Activated naive CD8-positive, alpha-beta T cell treated with anti-CD3 and anti-CD28 coated beads, Interleukin-2, amount 50 U/mL, for 16 hours (primary cell): ENCODE results near the gene HRH1.
"Not testable (repeated sequence)": the region's sequence is repeated elsewhere in the genome, so short reads cannot be mapped to it uniquely, and the experiment has no call there.

Experiments used
- DNase-seq: peaks from one replicate; pipeline ENCODE4 v3.0.0-alpha.2; 2020; ENCODE audit warnings: low read depth, low spot score

The HRH1 gene

GRCh38 chr3:11239796-11240195, 85.5 kb downstream of the HRH1 start:
- DNase-seq = no peak

DNA sequence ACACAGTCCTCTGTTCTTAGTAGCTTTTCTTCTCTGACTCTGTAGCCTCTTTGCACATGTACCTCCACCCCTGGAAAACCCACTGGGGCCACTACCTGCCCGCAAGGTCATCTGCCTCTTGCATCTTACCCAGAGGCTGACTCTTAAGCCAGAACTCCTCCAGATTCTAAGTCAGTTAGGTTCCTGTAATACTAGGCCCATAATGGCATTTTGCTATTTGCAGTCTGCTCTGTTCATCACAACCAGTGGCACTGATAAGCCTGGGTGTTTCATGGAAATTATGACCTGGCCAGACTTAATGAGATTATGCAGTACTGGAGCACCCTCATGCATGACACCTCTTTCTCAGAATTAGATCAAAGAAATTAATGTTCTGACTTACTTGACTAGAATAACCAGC, 86.2 kb downstream of the HRH1 start:
- DNase-seq = peak; percentile 4

DNA sequence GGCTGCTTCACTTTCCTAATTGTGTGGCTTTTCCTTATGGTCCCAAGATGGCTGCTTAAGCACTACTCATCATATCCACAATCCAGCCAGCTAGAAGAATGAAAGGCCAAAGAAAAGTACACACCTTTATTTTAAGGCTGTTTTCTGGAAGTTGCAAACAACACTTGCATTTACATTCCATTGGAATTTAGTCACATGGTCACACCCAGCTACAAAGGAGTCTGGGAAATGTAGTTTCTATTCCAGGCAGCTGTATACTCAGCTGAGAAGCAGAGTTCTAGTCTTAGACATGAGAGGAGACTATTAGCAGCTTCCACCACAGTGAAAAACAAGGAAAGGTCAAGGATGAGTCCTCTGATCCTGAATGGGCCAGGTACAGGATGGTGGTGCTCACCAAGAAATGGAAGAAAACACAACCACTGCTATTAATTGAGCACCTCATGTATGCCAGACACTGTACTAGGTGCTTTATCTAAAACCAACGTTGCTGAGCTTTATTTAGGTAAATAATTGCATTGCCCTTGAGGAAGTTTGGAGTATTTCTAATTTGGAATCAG, 89.9 kb downstream of the HRH1 start:
- no peak for DNase-seq

GRCh38 chr3:11245276-11245675, 91.0 kb downstream of the HRH1 start:
- DNase-seq = no peak

DNA sequence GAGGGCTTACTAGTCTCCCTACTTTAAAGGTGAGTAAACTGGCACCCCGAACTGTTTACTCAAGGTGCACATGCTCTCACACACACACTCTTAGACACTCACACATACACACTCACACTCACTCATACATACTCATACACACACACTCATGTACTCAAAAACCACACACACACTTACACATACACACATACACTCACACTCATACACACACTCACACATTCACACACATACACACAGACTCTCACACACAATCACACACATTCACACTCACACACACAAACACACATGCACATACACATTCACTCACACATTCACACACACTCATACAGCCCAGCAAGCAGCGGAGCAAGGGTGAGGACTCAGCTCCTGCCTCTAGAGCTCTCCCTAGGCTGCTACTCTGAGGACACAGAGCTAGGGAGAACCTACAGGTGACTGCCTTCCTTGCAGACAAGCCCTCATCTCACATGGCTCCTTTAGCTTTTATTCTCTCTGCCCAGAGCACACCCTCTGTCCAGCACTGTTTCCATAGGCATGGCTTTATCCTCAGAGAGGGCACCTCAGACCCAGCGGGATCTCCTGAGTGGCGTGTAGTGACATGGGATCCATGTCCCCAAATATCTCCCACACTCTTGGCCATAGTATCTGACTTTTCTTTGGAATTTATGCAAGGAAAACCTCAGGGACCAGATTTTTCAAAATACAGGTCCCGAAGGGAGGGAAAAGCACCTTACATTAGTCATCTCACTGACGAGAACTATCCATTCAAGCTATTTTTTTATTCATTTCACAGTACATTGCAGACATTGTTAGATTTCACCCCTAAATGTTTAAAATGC, 91.8 kb downstream of the HRH1 start:
- no peak for DNase-seq

- no peak for DNase-seq
Measured at GRCh38 chr3:11246663-11246970, 92.3 kb downstream of the HRH1 start.

GRCh38 chr3:11247362-11247761, 93.1 kb downstream of the HRH1 start:
- DNase-seq = no peak

DNA sequence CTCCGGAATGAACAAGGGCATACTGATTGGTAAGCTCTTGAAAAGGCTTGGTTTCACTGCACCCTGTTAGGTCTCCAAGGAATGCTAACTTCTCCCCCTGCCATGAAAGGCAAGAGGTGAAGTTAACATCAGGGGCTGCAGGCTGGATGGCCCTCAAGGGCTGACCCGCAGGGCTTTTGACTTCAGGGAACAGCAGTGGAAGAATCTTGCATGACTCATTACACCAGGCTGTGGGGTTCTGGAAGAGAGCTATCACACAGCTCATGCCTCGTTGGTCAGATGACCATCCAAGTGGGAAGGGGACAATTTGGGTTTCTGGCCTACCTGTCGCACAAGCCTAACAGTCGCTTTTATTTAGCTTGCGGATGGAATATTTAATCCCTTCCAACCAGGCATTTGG, 94.3 kb downstream of the HRH1 start:
- no peak for DNase-seq

GRCh38 chr3:11250902-11251806, 96.9 kb downstream of the HRH1 start:
- DNase-seq = no peak

DNA sequence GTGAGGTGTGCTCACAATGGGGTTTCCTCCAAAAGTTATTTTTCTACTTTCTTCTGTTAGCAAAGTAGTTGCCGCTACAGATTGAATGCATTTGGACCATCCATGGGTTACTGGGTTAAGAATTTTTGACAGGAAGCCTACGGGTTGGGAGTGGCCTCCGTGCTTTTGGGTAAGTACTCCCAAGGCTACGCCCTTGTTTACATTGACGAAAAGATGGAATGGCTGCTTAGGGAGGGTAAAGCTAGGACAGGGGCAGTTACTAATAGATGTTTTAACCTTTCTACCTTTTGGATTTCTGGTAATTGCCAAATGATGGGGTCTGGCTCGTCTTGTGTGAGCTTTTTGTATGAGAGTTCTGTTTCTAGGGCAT, 97.5 kb downstream of the HRH1 start:
- no peak for DNase-seq

- DNase-seq = no peak
Measured at GRCh38 chr3:11254876-11255275, 100.6 kb downstream of the HRH1 start.

DNA sequence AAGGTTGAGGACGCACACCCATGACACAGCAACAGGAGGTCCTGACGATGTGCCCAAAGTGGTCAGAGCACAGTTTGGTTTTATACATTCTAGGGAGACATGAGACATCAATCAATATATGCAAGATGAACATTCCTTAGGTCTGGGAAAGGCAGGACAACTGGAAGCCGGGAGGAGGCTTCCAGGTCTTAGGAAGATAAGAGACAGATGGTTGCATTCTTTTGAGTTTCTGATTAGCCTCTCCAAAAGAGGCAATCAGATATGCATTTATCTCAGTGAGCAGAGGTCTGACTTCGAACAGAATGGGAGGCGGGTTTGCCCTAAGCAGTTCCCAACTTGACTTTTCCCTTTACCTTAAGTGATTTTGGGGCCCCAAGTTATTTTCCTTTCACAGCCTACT, 101.2 kb downstream of the HRH1 start:
- DNase-seq = not testable (repeated sequence)

- no peak for DNase-seq
Measured at GRCh38 chr3:11258958-11259357, 104.7 kb downstream of the HRH1 start.

GRCh38 chr3:11260460-11260859, 106.2 kb downstream of the HRH1 start:
- no peak for DNase-seq

DNA sequence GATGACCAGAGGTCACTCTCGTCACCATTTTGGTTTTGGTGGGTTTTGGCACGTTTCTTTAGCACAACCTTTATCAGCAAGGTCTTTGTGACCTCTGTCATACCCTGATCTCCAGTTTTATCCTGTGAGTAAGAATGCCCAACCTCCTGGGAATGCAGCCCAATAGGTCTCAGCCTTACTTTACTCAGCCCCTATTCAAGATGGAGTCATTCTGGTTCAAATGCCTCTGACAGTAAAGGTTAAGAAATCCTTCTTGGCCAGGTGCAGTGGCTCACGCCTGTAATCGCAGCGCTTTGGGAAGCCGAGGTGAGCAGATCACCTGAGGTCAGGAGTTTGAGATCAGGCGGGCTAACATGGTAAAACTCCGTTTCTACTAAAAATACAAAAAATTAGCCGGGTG, 114.7 kb downstream of the HRH1 start:
- no peak for DNase-seq

DNA sequence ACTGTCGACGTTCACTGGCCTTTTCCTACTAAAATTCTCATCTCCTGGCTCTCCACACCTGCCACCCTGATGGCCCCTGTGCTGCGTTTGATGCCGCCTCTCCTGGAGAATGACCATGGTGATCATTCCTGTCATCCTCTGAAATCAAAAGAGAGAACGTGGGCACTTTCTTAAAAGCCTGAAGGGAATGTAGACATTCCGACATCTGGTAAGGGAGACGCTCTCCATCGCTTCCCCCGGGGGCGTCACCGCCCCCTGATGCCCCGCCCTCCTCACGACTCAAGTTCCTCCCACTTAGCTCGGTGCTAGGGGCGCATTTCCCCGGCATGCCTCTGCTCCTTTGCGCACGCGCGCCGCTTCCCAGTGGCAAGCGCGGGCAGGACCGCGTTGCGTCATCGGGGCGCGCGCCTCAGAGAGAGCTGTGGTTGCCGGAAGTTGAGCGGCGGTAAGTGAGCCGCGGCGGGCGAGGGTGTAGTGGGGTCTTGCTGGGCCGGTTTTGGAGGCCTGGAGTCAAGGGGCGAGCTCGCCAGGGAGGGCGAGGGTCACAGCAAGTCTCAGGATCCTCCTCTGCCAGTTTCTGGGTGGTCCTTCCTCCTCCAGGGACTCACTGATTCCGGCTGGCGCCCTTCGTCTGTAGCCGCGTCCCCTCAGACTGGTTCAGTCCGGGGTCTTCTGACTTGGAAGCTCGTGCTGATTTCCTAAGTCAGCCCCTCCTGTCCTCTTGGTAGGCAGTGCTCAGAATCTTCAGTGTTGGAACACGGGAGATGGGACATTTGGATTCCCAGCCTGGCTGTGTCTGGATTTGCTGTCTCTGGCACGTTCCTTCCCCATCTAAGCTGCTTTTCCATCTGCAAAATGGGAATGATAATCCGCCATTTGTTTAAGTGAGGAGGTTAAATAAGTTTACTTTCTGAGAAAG, 118.0 kb downstream of the HRH1 start, which contains the start of gene ATG7:
Gene ATG7, plus strand, starts transcription at position 412 of the 919 bp plus-strand sequence. CDS start 26,299 bp downstream, outside the sequence.
- peak; percentile 96 for DNase-seq

GRCh38 chr3:11272906-11273574, 118.7 kb downstream of the HRH1 start:
- DNase-seq = no peak

GRCh38 chr3:11273891-11274291, 119.6 kb downstream of the HRH1 start:
- no peak for DNase-seq

DNA sequence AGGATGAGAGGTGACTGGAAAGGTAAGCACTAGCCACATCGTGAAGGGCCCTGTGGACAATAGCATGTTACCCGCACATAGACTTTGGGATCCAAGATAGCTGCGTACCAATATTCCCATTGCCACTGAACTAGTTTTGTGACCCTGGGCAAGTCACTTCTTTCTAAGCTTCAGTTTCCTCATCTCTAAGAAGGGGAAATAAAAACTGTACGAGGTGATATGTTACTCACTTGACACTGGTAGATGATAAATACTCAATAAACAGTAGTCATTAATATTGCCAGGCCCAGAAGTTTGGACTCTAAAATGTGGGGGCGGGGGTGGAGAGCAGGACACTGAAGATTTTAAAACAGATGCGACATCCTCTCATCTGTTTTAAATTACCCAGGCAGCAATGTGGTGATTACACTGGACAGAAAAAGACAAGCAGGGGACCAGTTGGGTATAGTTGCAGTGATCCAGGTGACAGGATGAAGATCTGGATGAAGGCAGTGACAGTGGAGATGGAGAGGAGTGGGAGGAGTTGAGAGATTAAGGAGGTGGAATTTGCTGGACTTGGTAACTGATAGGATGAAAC, 120.4 kb downstream of the HRH1 start:
- no peak for DNase-seq

DNA sequence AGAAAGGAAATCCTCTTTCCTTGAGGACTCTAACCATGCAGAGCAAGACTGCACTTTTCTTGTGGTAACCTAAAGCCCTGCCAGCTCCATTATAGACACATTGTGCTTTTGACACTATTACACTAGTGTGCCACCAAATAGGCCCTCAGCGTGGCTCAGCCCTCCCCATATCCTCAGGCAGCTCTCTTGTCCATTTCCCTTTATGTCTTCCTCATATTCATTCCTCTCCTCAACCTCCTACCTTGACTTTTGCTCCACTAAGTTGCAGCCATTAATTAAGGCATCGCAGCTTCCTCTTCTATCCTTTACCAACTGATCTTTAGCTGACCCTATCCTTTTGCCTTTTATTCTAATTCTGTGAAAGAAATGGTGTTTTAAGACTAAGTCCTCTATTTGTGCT, 121.6 kb downstream of the HRH1 start:
- no peak for DNase-seq

DNA sequence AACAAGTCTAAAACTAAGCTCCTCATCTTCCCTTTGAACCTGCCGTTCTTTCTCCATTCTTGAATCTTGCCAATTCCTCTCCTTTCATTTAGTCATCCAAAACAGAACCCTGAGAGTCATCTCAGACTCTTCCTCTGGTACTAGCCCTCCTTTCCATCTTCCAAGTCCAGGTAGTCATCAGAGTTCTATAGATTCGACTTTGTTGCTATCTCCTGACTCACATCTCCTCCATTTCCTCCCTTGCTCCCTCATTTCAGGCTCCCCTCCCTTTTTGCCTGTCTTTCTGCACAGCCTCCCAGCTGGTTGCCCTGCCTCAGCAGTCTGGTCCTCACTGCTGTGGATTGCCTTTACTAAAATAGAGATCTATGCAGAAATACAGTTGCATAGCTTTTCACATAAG, 122.6 kb downstream of the HRH1 start:
- DNase-seq = no peak
